Measurements from ENCODE around the gene TOP3A. TPM values are rescaled to one million over a fixed set of nuclear protein-coding genes. Genes with fewer than 3 reads are reported as not detected.

TOP3A gene
- total RNA-seq, 1 experiment from 2014 or later = 48.8 TPM

- TF ChIP-seq TCF7L2 (IDR thresholded peaks at IDR 0.05; ENCODE audit: borderline replicate concordance, extremely low read depth, insufficient read depth, insufficient read length) = no peak
- TF ChIP-seq, protein P1, sequence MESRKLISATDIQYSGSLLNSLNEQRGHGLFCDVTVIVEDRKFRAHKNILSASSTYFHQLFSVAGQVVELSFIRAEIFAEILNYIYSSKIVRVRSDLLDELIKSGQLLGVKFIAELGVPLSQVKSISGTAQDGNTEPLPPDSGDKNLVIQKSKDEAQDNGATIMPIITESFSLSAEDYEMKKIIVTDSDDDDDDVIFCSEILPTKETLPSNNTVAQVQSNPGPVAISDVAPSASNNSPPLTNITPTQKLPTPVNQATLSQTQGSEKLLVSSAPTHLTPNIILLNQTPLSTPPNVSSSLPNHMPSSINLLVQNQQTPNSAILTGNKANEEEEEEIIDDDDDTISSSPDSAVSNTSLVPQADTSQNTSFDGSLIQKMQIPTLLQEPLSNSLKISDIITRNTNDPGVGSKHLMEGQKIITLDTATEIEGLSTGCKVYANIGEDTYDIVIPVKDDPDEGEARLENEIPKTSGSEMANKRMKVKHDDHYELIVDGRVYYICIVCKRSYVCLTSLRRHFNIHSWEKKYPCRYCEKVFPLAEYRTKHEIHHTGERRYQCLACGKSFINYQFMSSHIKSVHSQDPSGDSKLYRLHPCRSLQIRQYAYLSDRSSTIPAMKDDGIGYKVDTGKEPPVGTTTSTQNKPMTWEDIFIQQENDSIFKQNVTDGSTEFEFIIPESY (IDR thresholded peaks at IDR 0.05; ENCODE audit: extremely low read depth, insufficient replicate concordance, low read length) = no peak
- no peak for TF ChIP-seq SP1 (IDR thresholded peaks at IDR 0.05; ENCODE audit: low read depth)
- TF ChIP-seq RAD21 (IDR thresholded peaks at IDR 0.05; ENCODE audit: low read depth) = no peak
- no peak for TF ChIP-seq SRF (IDR thresholded peaks at IDR 0.05; ENCODE audit: low read depth)
- no peak for TF ChIP-seq ZNF274 (IDR thresholded peaks at IDR 0.05; ENCODE audit: low read depth, low read length)
- TF ChIP-seq, protein P2, sequence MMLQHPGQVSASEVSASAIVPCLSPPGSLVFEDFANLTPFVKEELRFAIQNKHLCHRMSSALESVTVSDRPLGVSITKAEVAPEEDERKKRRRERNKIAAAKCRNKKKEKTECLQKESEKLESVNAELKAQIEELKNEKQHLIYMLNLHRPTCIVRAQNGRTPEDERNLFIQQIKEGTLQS (IDR thresholded peaks at IDR 0.05) = no peak
- RAD21 ChIA-PET (ENCODE audit: low non-redundant PET in 1 of 2, low total read pairs in 2 of 2, uncharacterized antibody in 2 of 2, unreplicated experiment in 2 of 2) = no interaction called here
- Histone ChIP-seq H4K20me1 (ENCODE audit: insufficient read depth) (no peaks in the 10 kb centered on the region), H2AFZ (ENCODE audit: low read depth, low read length, poor library complexity, severe bottlenecking) (no peak overlapping the region), H3K9me3 (ENCODE audit: control insufficient read depth in 1 of 2, insufficient read depth in 1 of 2, low read depth in 1 of 2, low read length in 2 of 2) (no peaks in the 10 kb centered on the region), H3K9ac (ENCODE audit: low read length) (no peak overlapping the region), H3K4me3 (replicated peaks in 1 of 2; ENCODE audit: low read depth in 1 of 2, low read length in 2 of 2) (no peak overlapping the region), H3K27me3 (ENCODE audit: insufficient read depth, low read length) (no peaks in the 10 kb centered on the region), H3K36me3 (ENCODE audit: control insufficient read depth in 1 of 2, insufficient read depth in 2 of 2, low read length in 2 of 2) (no peaks in the 10 kb centered on the region; a peak in 1 of 4 replicates), H3K4me2 (ENCODE audit: low read length) (no peak overlapping the region), H3K4me1 (ENCODE audit: control insufficient read depth in 1 of 2, insufficient read depth in 2 of 2, low read length in 2 of 2) (peaks cover 0 to 13% of the 10 kb centered on the region in 2 experiments; a peak in 2 of 4 replicates), H3K9me2 (ENCODE audit: insufficient read depth) (no peaks in the 10 kb centered on the region), H3K27ac (ENCODE audit: low read depth, low read length) (no peak overlapping the region), H3K79me2 (ENCODE audit: insufficient read depth, low read length) (no peaks in the 10 kb centered on the region)
- no TSS peak for BruUV-seq (replicated peaks)
- ATAC-seq (no peak), DNase-seq (ENCODE audit: low read depth, low spot score) (no peak)
- POLR2A ChIA-PET = no interaction called here
- CTCF ChIA-PET = no interaction called here
- intact Hi-C loops (cut with micrococcal nuclease) = no loop called here
Observed at GRCh38 chr17:18238299-18238698, 76.5 kb downstream of the TOP3A start.

GRCh38 chr17:18237461-18237860 lies 77.3 kb downstream of the TOP3A start:
- POLR2A ChIA-PET = no interaction called here
- ATAC-seq = no peak
- Histone ChIP-seq H3K9ac (ENCODE audit: low read length) (no peak overlapping the region), H3K4me3 (replicated peaks in 1 of 2; ENCODE audit: low read depth in 1 of 2, low read length in 2 of 2) (no peak overlapping the region), H4K20me1 (ENCODE audit: insufficient read depth) (no peaks in the 10 kb centered on the region), H3K79me2 (ENCODE audit: insufficient read depth, low read length) (no peaks in the 10 kb centered on the region), H3K4me1 (ENCODE audit: control insufficient read depth in 1 of 2, insufficient read depth in 2 of 2, low read length in 2 of 2) (peaks cover 0 to 13% of the 10 kb centered on the region in 2 experiments; a peak in 2 of 4 replicates), H3K9me2 (ENCODE audit: insufficient read depth) (no peaks in the 10 kb centered on the region), H3K27ac (ENCODE audit: low read depth, low read length) (no peak overlapping the region), H3K36me3 (ENCODE audit: control insufficient read depth in 1 of 2, insufficient read depth in 2 of 2, low read length in 2 of 2) (no peaks in the 10 kb centered on the region; a peak in 1 of 4 replicates), H3K9me3 (ENCODE audit: control insufficient read depth in 1 of 2, insufficient read depth in 1 of 2, low read depth in 1 of 2, low read length in 2 of 2) (no peaks in the 10 kb centered on the region), H3K27me3 (ENCODE audit: insufficient read depth, low read length) (no peaks in the 10 kb centered on the region), H2AFZ (ENCODE audit: low read depth, low read length, poor library complexity, severe bottlenecking) (no peak overlapping the region), H3K4me2 (ENCODE audit: low read length) (no peak overlapping the region)
- BruUV-seq (replicated peaks) = no TSS peak
- TF ChIP-seq TCF7L2 (IDR thresholded peaks at IDR 0.05; ENCODE audit: borderline replicate concordance, extremely low read depth, insufficient read depth, insufficient read length) (no peak), FOSL1 (IDR thresholded peaks at IDR 0.05; ENCODE audit: low read depth) (no peak), ZNF274 (IDR thresholded peaks at IDR 0.05; ENCODE audit: low read depth, low read length) (no peak), EGR1 (IDR thresholded peaks at IDR 0.05; ENCODE audit: low read depth) (no peak), CTCF (IDR thresholded peaks at IDR 0.05 in 2 of 3, conservative IDR thresholded peaks at IDR 0.05 in 1 of 3; ENCODE audit: borderline replicate concordance in 1 of 3, insufficient read depth in 1 of 3, low read depth in 2 of 3, low read length in 2 of 3) (no peak)
- TF ChIP-seq, protein P1 (IDR thresholded peaks at IDR 0.05; ENCODE audit: extremely low read depth, insufficient replicate concordance, low read length) = no peak
- CTCF ChIA-PET = no interaction called here
- intact Hi-C loops (cut with micrococcal nuclease) = no loop called here
- RAD21 ChIA-PET (ENCODE audit: low non-redundant PET in 1 of 2, low total read pairs in 2 of 2, uncharacterized antibody in 2 of 2, unreplicated experiment in 2 of 2) = no interaction called here
- no peak for DNase-seq (ENCODE audit: low read depth, low spot score)
